NCI-H187 treated with DMSO at 0.1 percent for 48 hours (cell line): Measurements from ENCODE around the gene BANP.
"Not testable (repeated sequence)": the region's sequence is repeated elsewhere in the genome, so short reads cannot be mapped to it uniquely, and the experiment has no call there.

ENCODE experiments used
- DNase-seq: peaks from one replicate; lab custom pipeline; 2025; lab: John Stamatoyannopoulos, UW

The BANP gene

GRCh38 chr16:87996962-87997880, 46.0 kb downstream of the BANP start:
- DNase-seq = no peak

GRCh38 chr16:87998184-87998793, 47.1 kb downstream of the BANP start:
- DNase-seq = not testable (repeated sequence)

GRCh38 chr16:87998992-87999391, 47.8 kb downstream of the BANP start:
- DNase-seq = not testable (repeated sequence)

GRCh38 chr16:88002211-88002610, 51.0 kb downstream of the BANP start:
- DNase-seq = no peak

- no peak for DNase-seq
These were observed 51.5 kb downstream of the BANP start for GRCh38 chr16:88002749-88003148.

GRCh38 chr16:88003316-88003715, 52.1 kb downstream of the BANP start:
- no peak for DNase-seq

- DNase-seq = no peak
These were observed 52.5 kb downstream of the BANP start for GRCh38 chr16:88003736-88004135.

GRCh38 chr16:88004391-88004790, 53.2 kb downstream of the BANP start:
- no peak for DNase-seq

GRCh38 chr16:88005181-88005581, 53.9 kb downstream of the BANP start:
- no peak for DNase-seq

- DNase-seq = no peak
These were observed 54.7 kb downstream of the BANP start for GRCh38 chr16:88005968-88006367.

- no peak for DNase-seq
These were observed 56.1 kb downstream of the BANP start for GRCh38 chr16:88007321-88007731.

- DNase-seq = no peak
These were observed 57.6 kb downstream of the BANP start for GRCh38 chr16:88008840-88009239.

- no peak for DNase-seq
These were observed 58.5 kb downstream of the BANP start for GRCh38 chr16:88009563-88010342.

GRCh38 chr16:88010343-88010967, 59.2 kb downstream of the BANP start:
- DNase-seq = no peak

GRCh38 chr16:88010968-88011483, 59.8 kb downstream of the BANP start:
- DNase-seq = no peak

- no peak for DNase-seq
These were observed 61.1 kb downstream of the BANP start for GRCh38 chr16:88012360-88012759.

- no peak for DNase-seq
These were observed 61.9 kb downstream of the BANP start for GRCh38 chr16:88013091-88013609.

- no peak for DNase-seq
These were observed 62.6 kb downstream of the BANP start for GRCh38 chr16:88013766-88014251.

- DNase-seq = no peak
These were observed 63.1 kb downstream of the BANP start for GRCh38 chr16:88014252-88014781.

GRCh38 chr16:88014954-88015805, 63.9 kb downstream of the BANP start:
- no peak for DNase-seq
